ENCODE results near the gene AKAP17A. TPM values are rescaled to one million over a fixed set of nuclear protein-coding genes. Genes with fewer than 3 reads are reported as not detected.

The AKAP17A gene
- total and polyA plus RNA-seq, 2 of the 8 experiments (the other 6 are each of a cell fraction or from before 2014, with no cell fraction given) = 14.0 to 41.2 TPM

- no peak for TF ChIP-seq RNF2 (IDR thresholded peaks at IDR 0.05; ENCODE audit: borderline replicate concordance, low read depth, low read length, missing control alignments, poor library complexity, severe bottlenecking)
- TF ChIP-seq, protein P1, sequence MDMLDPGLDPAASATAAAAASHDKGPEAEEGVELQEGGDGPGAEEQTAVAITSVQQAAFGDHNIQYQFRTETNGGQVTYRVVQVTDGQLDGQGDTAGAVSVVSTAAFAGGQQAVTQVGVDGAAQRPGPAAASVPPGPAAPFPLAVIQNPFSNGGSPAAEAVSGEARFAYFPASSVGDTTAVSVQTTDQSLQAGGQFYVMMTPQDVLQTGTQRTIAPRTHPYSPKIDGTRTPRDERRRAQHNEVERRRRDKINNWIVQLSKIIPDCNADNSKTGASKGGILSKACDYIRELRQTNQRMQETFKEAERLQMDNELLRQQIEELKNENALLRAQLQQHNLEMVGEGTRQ (IDR thresholded peaks at IDR 0.05; ENCODE audit: low read length) = no peak
- no peak for TF ChIP-seq HDAC2 (IDR thresholded peaks at IDR 0.05; ENCODE audit: borderline replicate concordance in 1 of 2, low read depth in 2 of 2, low read length in 2 of 2)
These were observed 6.1 kb downstream of the AKAP17A start (continued) for GRCh38 chrX:1597345-1598020.

Measured in H1 (cell line).